ENCODE measurements around the gene HMGB3.
"Not testable (repeated sequence)": the region's sequence is repeated elsewhere in the genome, so short reads cannot be mapped to it uniquely, and the experiment has no call there.

The HMGB3 gene

DNA sequence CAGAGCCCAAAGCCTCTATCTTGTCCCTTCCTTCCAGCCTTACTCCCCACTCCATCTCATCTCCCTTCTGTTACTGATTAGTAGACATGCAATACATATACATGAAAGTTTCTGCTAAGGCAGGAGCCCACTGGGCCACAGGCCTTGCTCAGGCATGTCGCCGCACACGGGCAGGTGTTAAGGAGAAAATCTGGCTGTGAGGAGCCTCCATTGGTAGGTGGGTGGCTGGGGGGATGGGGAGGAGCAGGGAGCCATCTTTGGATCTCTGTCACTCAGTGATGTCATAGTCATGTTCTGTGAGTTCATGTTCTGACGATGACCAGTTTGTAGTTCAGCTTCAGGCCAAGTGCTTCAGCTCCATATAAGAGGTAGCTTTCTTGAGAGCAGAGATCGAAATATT, 2.9 kb upstream of the HMGB3 start:
- no peak for DNase-seq

DNA sequence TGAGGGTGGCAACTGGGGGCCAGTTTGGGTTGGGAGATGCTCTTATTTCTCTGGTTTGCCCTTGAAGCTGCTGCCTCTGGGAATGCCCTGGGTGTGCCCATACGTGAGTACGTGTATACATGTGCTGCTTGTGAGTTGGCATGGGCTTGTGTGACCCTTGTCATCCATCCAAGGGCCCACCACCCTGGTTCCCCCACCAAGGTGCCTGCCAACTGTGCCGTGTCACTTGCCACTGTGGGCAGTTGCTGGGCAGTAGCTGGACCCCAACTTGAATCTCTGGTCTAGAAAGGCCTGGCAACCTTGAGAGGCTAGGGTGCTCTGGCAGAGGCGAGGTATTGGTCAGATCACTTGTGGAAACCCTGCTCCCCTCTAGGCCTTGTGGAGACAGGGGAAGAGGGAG, 2.4 kb upstream of the HMGB3 start:
- DNase-seq: no peak

DNA sequence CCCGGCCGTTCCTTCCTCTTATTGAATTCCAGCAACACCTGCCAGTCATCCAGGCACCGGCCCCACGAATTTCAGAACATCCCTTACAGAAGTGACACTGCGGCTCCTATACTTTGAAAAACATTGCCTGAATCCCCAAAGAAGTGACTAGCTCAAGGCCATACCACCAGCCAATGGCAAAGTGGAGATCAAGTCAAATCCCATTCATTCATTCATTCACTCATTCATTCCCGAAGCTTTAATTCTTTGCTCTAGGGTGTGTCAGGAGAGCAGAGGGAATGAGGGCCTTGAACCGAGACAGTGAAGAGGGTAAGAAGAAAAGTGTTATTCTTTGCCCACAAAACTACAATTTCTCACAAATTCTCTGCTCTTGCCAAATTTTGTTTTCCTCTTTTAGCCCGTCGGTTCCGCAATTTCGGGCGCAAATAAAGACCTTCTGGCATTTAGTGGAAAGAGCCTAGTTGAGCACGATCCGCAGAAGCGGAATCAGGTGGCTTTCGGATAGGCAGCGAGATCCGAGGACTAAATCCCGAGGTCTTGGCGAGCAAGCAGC, 824 bp upstream of the HMGB3 start:
- DNase-seq: no peak

DNA sequence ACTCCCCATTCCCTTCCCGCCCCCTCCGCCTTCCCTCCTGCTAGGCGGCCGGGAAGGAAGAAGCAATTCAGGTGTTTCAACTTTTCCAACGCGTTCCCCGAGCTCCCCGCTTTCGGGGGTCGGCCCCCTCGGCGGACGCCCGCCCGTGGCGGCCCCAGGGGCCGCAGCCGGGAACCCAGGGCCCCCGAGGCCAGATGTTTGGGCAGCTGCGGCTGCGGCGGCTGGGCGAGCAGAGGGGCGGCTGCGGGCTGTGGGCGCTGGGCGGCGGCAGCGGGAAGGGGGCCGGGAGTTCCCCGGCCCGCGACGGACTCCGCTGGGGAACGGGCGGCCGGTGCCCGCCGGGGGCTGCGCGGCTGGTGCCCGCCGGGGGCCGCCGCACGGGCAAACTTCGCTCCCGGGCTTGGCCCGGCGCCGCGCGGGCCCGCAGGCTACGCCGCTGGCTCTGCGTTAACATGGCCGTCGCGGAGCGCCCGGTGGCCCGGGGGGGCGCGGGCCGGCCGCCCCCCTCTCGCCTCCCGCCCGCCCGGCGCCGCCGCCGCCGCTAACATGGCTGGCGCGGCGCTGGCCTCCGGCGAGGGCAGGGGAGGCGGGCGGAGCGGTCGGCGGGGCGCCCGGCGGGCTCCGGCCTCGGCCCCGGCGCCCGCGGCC, 510 bp downstream of the HMGB3 start:
- no peak for DNase-seq

DNA sequence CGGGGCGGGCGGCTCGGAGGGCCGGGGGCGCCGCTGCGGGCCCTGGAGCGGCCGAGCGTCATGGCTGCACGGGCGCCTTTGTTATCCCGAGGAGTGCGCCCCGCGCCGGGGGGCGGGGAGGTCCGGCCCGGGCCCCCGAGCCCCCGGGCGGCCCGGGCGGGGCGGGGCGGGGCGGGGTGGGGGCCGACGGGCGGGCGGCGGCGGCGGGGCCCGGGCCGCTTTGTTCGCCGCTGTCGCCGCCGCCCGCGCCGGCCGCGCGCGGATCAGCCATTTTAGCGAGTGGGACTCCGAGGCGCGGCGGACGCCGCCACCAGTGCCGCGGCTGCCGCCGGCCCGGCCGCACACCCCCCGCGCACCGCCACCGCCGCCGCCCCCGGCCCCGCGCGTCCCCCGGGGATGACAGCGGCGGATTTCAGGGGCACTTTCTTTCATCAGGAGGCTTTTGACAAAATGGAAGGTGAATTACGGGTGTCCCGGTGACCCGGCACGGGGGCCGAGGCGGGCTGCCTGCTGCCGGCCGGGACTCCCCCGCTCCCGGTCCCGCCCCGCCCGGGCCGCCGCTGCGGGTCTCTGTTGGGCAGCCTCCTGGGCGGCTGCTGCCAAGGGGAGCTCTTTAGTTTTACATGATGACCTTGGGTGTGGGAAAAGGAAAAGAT, 1.2 kb downstream of the HMGB3 start:
- no peak for DNase-seq

DNA sequence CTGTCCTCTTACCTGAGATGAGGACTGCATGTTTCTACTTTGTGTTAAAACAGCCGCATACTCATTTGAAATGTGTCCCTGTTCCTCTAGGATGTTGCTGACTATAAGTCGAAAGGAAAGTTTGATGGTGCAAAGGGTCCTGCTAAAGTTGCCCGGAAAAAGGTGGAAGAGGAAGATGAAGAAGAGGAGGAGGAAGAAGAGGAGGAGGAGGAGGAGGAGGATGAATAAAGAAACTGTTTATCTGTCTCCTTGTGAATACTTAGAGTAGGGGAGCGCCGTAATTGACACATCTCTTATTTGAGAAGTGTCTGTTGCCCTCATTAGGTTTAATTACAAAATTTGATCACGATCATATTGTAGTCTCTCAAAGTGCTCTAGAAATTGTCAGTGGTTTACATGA, 4.6 kb downstream of the HMGB3 start:
- DNase-seq: not testable (repeated sequence)

DNA sequence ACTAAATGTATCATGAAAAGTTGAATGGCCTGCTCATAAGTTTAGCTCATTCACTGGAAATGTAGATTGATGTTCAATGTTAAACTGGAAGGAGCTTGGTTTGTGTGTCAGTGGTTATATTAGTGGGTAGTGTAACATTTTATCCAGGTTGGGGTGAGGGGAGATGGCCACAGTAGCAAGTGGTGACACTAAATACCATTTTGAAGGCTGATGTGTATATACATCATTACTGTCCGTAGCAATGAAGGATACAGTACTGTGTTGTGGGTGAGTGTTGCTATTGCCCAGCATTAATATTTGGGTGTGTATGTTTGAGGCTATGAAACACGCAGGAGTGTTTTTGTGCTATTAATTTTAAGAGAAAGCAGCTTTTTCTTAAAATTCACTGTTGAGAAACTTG, 6.3 kb downstream of the HMGB3 start:
- no peak for DNase-seq

DNA sequence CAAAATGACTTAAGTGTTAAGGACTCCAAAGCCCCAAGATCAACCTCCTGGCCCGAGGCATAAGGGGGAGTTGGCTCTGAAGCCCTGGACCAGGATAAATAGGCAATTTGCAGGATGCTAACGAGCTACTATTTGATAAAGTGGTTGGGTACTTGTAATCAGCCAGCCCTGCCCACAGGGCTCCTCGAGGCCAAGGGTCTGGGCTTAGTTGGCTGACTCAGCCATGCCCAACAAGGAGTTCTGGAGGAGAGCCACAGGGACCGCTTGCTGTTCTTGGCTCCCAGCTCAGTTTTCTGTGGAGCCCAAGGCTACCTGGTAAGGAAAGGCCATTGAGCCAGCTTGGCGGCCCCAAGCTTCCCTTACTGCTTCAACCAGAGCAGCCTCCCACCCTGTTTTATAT, 7.8 kb downstream of the HMGB3 start:
- DNase-seq: no peak

DNA sequence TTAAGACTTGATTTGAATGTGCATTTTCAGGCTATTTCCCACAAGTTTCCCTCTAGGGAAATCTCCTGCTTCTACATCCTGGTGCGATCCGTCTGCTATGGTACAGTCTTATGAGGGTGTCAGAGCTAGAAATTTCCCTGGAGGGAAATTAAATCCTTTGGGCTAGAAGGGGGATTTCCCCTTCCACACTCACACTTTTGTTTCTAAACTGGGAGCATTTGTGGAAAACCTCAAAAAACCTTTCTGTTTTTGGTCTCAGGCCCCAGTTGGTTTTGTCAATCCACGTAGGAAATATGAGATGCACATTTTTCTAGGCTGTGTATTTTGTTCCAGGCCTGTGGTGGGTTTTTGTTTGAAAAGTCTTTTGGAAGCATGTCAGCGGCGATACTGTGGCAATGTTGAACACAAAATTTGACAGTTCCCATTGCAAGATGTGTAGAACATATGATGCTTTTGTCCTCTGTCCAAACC, 17.8 kb downstream of the HMGB3 start:
- no peak for DNase-seq

DNA sequence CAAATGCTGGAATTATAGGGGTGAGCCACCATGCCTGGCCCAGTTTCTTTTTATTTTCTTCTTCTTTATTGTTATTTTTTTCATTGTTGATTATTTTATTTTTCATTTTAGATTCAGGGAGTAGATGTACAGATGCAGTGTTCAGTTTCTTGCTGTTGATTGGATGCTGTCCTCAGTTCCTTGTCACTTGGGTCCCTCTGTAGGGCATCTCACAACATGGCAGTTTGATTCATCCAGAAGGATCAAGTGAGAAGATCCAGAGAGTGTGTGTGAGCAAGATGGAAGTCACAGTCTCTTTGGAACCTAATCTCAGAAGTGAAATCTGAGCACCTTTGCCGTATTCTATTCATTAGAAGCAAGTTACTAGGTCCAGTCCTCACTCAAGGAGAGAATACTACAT, 20.9 kb downstream of the HMGB3 start:
- DNase-seq: no peak

DNA sequence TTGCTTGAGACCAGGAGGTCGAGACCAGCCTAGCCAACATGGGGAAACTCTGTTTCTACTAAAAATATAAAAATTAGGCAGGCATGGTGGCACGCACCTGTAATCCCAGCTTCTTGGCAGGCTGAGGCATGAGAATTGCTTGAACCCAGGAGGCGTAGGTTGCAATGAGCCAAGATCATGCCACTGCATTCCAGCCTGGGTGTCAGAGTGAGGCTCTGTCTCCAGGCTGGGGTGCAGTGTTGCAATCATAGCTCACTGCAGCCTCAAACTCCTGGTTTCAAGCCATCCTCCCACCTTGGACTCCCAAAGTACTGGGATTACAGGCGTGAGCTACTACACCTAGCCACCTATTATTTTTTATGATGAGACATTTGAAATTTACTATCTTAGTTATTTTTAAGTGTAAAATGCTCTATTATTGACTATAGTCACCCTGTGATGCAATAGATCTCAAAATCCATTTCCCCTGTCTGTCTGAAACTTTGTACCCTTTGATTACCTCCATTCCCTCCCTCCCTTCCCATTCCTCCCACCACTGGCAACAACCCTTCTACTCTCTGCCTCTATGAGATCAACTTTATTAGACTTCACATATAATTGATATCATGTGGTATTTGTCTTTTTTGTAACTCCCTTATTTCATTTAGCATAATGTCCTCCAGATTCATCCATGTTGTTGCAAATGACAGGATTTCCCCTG, 23.4 kb downstream of the HMGB3 start:
- no peak for DNase-seq

DNA sequence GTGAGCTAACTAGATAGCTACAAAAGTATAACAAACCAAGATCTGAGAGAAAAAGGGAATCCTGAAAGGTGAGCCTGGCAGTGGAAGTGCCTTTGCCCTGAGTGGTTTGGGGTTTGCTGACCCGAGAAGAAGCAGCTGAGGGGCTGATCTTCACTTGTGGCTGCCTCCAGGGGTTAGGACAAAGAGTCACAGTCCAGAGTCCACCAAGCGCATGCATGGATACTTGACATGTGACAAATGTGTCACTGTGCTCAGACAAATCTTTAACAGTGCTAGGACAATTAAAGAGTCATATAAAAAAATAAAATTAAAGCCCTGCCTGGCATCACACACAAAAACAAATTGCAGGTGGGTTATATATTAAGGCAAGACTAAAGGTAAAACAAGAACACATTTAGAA, 26.4 kb downstream of the HMGB3 start:
- no peak for DNase-seq

DNA sequence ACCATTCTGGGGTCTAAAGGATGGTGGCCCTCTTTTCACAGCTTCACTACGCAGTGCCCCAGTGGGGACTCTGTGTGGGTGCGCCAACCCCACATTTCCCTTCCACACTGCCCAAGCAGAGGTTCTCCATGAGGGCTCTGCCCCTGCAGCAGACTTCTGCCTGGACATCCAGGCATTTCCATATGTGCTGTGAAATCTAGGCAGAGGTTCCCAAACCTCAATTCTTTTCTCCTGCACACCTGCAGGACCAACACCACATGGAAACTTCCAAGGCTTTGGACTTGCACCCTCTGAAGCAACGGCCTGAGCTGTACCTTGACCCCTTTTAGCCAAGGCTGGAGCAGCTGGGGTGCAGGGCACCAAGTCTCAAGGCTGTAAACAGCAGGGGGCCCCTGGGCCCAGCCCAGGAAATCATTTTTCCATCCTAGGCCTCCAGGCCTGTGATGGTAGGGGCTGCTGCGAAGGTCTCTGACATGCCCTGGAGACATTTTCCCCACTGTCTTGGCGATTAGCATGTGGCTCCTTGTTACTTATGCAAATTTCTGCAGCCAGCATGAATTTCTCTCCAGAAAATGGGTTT, 30.1 kb downstream of the HMGB3 start:
- no peak for DNase-seq

DNA sequence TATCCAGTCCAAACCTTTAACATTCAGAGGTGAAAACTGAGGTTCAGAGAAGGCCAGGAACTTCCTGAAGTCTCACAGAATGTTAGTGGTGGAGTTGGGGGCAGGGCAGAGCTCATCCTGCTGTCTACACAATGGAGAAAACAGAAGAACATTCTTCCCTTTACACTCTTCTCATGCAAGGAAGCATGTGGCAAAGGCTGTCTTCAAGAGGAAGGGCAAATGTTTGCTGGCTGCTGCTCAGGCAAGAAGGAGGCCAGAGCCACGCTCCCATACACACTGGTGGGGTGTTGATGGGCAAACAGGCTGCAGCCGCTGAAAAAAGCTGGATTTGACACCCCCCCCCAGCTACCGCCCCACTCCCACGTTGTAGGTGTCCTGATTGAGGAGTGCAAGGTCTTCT, 32.5 kb downstream of the HMGB3 start:
- no peak for DNase-seq

DNA sequence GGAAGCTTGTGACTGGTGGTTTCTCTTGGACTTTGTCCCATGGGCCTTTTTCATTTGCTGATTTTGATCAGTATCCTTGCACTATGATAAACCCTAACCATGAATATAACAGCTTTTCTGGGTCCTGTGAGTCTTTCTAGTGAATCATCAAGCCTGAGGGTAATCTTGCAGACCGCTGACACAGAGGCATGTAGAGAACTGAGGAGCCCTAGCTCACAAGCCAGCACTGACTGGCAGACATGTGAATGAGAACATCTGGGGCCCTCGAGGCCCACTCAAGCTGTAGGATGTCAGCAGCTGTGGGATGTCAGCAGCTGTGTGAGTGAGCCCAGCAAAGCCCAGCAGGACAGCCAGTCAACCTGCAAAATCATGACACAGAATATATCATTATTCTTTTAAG, 36.7 kb downstream of the HMGB3 start:
- DNase-seq: no peak

DNA sequence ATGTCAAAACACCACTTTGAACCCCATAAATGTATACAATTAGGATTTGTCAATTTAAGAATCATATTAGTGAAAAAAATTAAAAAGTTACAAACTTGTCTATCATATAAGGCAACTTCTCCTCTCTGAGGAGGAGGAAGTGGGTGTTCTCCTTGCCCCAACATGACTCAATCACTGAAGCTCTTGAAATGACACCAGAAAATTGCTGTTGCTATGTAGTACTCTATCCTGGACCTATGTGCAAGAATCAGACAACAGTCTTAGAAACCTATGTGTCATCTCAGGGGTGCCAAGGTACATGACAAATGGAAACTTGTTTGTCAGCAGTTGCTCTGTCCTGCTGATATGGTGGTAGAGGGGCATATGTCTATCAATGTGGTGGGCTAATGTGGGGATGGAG, 47.7 kb downstream of the HMGB3 start:
- DNase-seq: no peak

DNA sequence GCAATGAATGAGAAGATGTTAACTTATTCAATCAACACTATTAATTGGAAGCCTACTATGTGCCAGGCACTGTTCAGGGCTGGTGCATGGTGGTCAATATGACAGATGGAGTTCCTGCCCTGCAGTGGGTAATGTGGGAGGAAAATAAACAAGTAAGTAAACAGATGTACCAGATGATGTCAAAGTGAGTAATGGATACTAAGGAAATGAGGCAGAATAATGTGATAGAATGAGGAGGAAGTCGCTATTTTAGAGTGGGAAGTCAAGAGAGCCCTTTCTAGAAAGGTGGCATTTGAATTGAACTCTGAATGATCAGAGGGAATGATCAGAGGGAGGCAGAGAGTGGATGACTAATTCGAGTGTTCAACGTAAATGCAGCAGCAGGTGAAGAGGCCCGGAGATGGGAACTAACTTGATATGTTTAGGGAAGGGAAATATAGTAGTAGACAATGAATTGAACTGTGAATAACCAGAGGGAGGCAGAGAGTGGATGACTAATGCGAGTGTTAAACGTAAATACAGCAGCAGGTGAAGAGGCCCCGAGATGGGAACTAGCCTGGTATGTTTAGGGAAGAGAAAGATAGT, 48.3 kb downstream of the HMGB3 start:
- no peak for DNase-seq

DNA sequence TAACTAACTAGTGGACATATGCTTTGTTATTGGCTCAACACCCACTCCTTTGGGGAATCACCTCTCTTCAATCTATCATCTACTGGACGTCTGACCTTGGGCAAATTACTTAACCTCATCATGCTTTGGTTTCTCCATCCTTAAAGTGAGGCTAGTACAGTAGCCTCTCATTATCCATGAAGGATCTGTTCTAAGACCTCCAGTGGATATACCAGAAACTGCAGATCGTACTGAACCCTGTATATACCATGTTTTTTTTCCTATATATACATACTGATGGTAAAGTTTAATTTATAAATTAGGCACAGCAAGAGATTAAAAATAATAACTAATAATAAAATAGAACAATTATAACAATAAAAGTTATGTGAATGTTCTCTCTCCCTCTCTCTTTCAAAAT, 56.2 kb downstream of the HMGB3 start:
- no peak for DNase-seq

Data from 8988T (cell line).